Adrenal gland (tissue), 12 donors: Measurements from ENCODE around the gene NIBAN1. TPM values are rescaled to one million over a fixed set of nuclear protein-coding genes. Genes with fewer than 3 reads are reported as not detected.

Experiments used
- DNase-seq, 7 donors: peaks; one replicate each; pipeline ENCODE4 v3.0.0-alpha.2; 2019 to 2020
- H3K27ac ChIP-seq, 5 donors: fragments of 200-600 bp; sonication (generic) in 4 of 5; 1 replicate in 3 of 5; 2 replicates in 2 of 5; pipeline versions ENCODE4 v1.5.1 to v1.8.0; 2016 to 2020; ENCODE audit warnings: mild to moderate bottlenecking in 1 of 5
- H3K27me3 ChIP-seq: fragments of 200-600 bp; 2 replicates; pipeline ENCODE4 v1.8.0; 2021
- H3K36me3 ChIP-seq, 2 donors: fragments of 200-600 bp; replicated peaks in 1 of 2; 1 replicate in 1 of 2; 2 replicates in 1 of 2; pipeline versions ENCODE4 v1.5.1 to v1.8.0; 2018 to 2022
- H3K4me1 ChIP-seq, 2 donors: fragments of 200-600 bp; replicated peaks in 1 of 2; 1 replicate in 1 of 2; 2 replicates in 1 of 2; pipeline versions ENCODE4 v1.5.1 to v1.8.0; 2018 to 2021
- H3K4me3 ChIP-seq, 4 donors: fragments of 200-600 bp; sonication (generic) in 3 of 4; one replicate each; pipeline ENCODE4 v1.5.1; 2016 to 2018
- H3K9me3 ChIP-seq, 3 donors: fragments of 200-600 bp; sonication (generic) in 1 of 3; replicated peaks in 1 of 3; 1 replicate in 2 of 3; 2 replicates in 1 of 3; pipeline versions ENCODE4 v1.5.1 to v1.8.0; 2016 to 2021
- POLR2A ChIP-seq, 2 donors: fragments of 450-650 bp; IDR thresholded peaks; one replicate each; pipeline ENCODE4 v1.6.1; 2017; ENCODE audit warnings: antibody characterized with exemption in 2 of 2, mild to moderate bottlenecking in 2 of 2, moderate library complexity in 1 of 2
- WGBS, 4 donors: extraction: QIAGEN DNeasy Blood & Tissue Kit in 2 of 4; methylation state at CpG; one replicate each; pipeline versions ENCODE4 v1.1.5 to v1.1.7; 2013 to 2017; 5-methylcytosine and 5-hydroxymethylcytosine counted together
- intact Hi-C, 2 donors: fragments of 100-400 bp; cut with DNase I; formaldehyde crosslinking; loops; one replicate each; pipeline versions ENCODE4 v1.14.1 to v1.15.0; 2022 to 2023
- polyA plus RNA-seq, 3 donors: library from polyadenylated mRNA; stranded (reverse); fragments of 200-250 nt in 2 of 3; fragments of 350-450 nt in 1 of 3; fragmentation: Illumina TruSeq in 1 of 3; extraction: RNeasy Lipid Tissue Mini Kit (QIAGEN cat#74804) in 1 of 3; gene quantifications; one replicate each; pipeline ENCODE4 v1.2.3, GENCODE V29; 2013 to 2014
- total RNA-seq, 9 donors: library from RNA; depleted of rRNA in 4 of 9; stranded (reverse); fragments of >200 nt in 4 of 9; fragments of 120-200 nt in 1 of 9; fragmentation: NEBNext Ultra II Directional in 1 of 9; extraction: Animal tissue kit (Norgen Biotek cat#: 25700) in 1 of 9; gene quantifications; one replicate each; pipeline versions ENCODE4 v1.1.0 to v1.2.4, GENCODE V29; 2013 to 2023
- TF ChIP-seq, protein P1 (sequence below), 6 experiments: fragments of 450-650 bp in 4 of 6; fragments of 200-600 bp in 2 of 6; sonication (generic) in 1 of 6; IDR thresholded peaks; 1 replicate in 5 of 6; 2 replicates in 1 of 6; pipeline versions ENCODE4 v1.5.1 to v1.8.0; 2016 to 2021; ENCODE audit warnings: antibody characterized with exemption in 6 of 6, mild to moderate bottlenecking in 2 of 6, moderate library complexity in 1 of 6
- donor health status: healthy with polysubstance abuse.
- donor health status: Bipolar disorder and iron deficiency.
- donor health status: DM: yes; HTN: yes; CAD: no.
- donor health status: DM: no; HTN: no; CAD: no.
- donor health status: DM: no; HTN: no; CAD: no.
- donor health status: DM: yes; HTN: yes; CAD: no.

NIBAN1 gene
- total and polyA plus RNA-seq, 12 donors: 2.3 to 30.6 (median 11.2) TPM

DNA sequence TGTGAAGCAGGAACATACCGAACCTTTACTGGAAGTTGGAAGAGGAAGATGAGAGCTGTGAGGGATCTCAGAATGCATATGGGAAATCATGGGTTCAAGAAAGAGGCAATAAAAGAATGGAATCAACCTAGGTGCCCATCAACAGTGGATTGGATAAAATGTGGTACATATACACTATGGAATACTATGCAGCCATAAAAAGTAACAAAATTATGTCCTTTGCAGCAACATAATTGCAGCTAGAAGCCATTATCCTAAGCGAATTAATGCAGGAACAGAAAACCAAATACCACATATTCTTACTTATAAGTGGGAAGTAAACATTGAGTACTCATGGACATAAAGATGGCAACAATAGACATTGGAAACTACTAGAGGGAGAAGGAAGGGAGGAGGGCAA lies 40.4 kb downstream of the NIBAN1 start:
- no peak overlapping the region for H3K27ac ChIP-seq
- no peak for DNase-seq
- H3K4me3 ChIP-seq: no peak overlapping the region
- intact Hi-C loops: no loop called here
- H3K4me1 ChIP-seq: no peaks in the 10 kb centered on the region
- WGBS, 4 donors: 89 to 94% (median 91%) methylated on average over 2 of the region's 2 CpGs
- H3K27me3 ChIP-seq: no peaks in the 10 kb centered on the region
- TF ChIP-seq POLR2A (IDR thresholded peaks at IDR 0.05): no peak
- TF ChIP-seq, protein P1, sequence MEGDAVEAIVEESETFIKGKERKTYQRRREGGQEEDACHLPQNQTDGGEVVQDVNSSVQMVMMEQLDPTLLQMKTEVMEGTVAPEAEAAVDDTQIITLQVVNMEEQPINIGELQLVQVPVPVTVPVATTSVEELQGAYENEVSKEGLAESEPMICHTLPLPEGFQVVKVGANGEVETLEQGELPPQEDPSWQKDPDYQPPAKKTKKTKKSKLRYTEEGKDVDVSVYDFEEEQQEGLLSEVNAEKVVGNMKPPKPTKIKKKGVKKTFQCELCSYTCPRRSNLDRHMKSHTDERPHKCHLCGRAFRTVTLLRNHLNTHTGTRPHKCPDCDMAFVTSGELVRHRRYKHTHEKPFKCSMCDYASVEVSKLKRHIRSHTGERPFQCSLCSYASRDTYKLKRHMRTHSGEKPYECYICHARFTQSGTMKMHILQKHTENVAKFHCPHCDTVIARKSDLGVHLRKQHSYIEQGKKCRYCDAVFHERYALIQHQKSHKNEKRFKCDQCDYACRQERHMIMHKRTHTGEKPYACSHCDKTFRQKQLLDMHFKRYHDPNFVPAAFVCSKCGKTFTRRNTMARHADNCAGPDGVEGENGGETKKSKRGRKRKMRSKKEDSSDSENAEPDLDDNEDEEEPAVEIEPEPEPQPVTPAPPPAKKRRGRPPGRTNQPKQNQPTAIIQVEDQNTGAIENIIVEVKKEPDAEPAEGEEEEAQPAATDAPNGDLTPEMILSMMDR (IDR thresholded peaks at IDR 0.05): no peak
- H3K9me3 ChIP-seq: no peaks in the 10 kb centered on the region
- H3K36me3 ChIP-seq: no peaks in the 10 kb centered on the region

DNA sequence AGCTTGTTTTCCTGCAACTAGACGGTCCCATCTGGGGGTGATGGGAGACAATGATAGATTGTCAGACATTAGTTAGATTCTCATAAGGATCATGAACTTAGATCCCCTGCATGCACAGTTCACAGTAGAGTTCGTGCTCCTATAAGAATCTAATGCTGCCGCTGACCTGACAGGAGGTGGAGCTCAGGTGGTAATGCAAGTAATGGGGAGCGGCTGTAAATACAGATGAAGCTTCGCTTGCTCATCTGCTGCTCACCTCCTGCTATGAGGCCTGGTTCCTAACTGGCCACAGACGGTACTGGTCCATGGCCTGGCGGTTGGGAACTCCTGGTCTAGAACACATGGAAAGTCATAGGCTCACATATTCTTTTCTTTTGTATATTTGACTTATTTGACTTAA lies 42.0 kb downstream of the NIBAN1 start:
- no peak overlapping the region for H3K4me3 ChIP-seq
- H3K4me1 ChIP-seq: no peaks in the 10 kb centered on the region
- H3K27me3 ChIP-seq: no peaks in the 10 kb centered on the region
- no peaks in the 10 kb centered on the region for H3K36me3 ChIP-seq
- intact Hi-C loops: no loop called here
- TF ChIP-seq, protein P1 (IDR thresholded peaks at IDR 0.05): no peak
- TF ChIP-seq POLR2A (IDR thresholded peaks at IDR 0.05): no peak
- 94 to 97% (median 95%) methylated on average over 7 of the region's 7 CpGs for WGBS, 4 donors
- no peak overlapping the region for H3K27ac ChIP-seq
- H3K9me3 ChIP-seq: no peaks in the 10 kb centered on the region
- no peak for DNase-seq

DNA sequence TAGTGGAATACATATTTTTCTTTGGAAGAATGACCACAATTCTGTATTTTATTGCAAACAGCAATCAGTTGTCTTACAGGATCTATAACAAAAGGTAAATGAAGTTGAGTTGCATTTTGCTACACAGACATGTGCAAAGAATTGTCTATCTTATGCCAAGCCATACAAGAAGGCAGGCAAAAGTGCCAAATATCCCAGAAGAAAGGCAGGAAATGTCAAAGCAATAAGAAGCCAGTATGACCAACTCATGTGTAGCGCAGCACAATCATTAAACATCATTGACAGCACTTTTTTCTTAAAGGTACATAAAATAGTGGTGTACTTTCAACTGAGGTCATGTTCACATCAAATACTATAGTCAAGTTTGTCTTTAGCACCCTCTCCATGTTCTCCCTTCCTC lies 42.7 kb downstream of the NIBAN1 start:
- Histone ChIP-seq H3K27ac (no peak overlapping the region), H3K4me3 (no peak overlapping the region), H3K27me3 (no peaks in the 10 kb centered on the region), H3K36me3 (no peaks in the 10 kb centered on the region), H3K9me3 (no peaks in the 10 kb centered on the region), H3K4me1 (no peaks in the 10 kb centered on the region)
- TF ChIP-seq, protein P1 (IDR thresholded peaks at IDR 0.05): no peak
- no peak for TF ChIP-seq POLR2A (IDR thresholded peaks at IDR 0.05)
- DNase-seq: no peak
- intact Hi-C loops: no loop called here
- 77 to 93% (median 87%) methylated on average over 1 of the region's 1 CpG for WGBS, 4 donors

DNA sequence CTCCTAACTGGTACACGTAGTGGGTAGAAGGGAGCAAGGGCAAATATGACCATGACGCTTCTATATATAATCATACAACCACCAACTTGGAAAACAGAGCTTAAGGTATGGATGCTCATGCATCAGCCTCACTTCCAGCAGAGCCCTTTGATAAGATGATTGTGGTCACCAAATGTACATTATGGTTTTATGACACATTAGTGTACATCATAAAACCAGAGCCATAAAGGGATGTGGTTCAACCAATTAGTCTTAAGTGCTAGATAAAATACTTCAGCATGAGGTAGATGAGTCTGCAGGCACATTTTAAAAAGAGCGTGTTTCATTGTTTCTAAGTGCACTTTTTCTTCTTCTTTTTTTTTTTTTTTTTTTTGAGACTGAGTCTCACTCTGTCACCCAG lies 43.7 kb downstream of the NIBAN1 start:
- intact Hi-C loops: no loop called here
- Histone ChIP-seq H3K4me3 (no peak overlapping the region), H3K27me3 (no peaks in the 10 kb centered on the region), H3K36me3 (no peaks in the 10 kb centered on the region), H3K4me1 (no peaks in the 10 kb centered on the region), H3K9me3 (no peaks in the 10 kb centered on the region), H3K27ac (no peak overlapping the region)
- TF ChIP-seq, protein P1 (IDR thresholded peaks at IDR 0.05): no peak
- no peak for TF ChIP-seq POLR2A (IDR thresholded peaks at IDR 0.05)
- DNase-seq: no peak
- WGBS, 4 donors: 84 to 95% (median 88%) methylated on average over 3 of the region's 3 CpGs
